ENCODE measurements around the gene AGAP3. TPM values are rescaled to one million over a fixed set of nuclear protein-coding genes. Genes with fewer than 3 reads are reported as not detected.
A peak's percentile ranks its signal among the peaks of the same experiment; 100 is the strongest.

The AGAP3 gene
- total and polyA plus RNA-seq, 2 of the 4 experiments (the other 2 are of a cell fraction), result 35.3 to 93.9 TPM

GRCh38 chr7:151080522-151081169 lies 5.6 kb upstream of the AGAP3 start, which contains the start of gene FASTK:
TSS of gene FASTK (minus strand) at chr7:151080809. CDS start at chr7:151080766, 43 bp downstream.
- in situ Hi-C loops (cut with MboI; ENCODE audit: low sequenced_read_pairs) (no loop called here), dilution Hi-C loops (cut with HindIII; ENCODE audit: low sequenced_read_pairs, unreplicated experiment) (no loop called here), intact Hi-C loops (cut with micrococcal nuclease) (loop anchor here (2.0 kb wide), 1 partner anchor 22 kb away; the partner anchor contains the start of gene SLC4A2)
- peaks cover 25% of the 10 kb centered on the region for H3K4me1 ChIP-seq (ENCODE audit: control insufficient read depth, insufficient read depth, low read length)
- H3K9me1 ChIP-seq (ENCODE audit: insufficient read depth, low read length), result peaks cover 6% of the 10 kb centered on the region; the same call in 1 of the 2 replicates
- peak within 1 kb of the TSS; percentile 89 to 91 for H4K8ac ChIP-seq (ENCODE audit: low read depth in 2 of 2, low read length in 2 of 2)
- H3K9ac ChIP-seq (ENCODE audit: low read depth, low read length), result peak within 1 kb of the TSS; percentile 93
- peak within 1 kb of the TSS; percentile 91 for H3K4me2 ChIP-seq (ENCODE audit: low read depth, low read length)
- peak within 1 kb of the TSS; percentile 95 for H3K14ac ChIP-seq (replicated peaks; ENCODE audit: low read depth, low read length)
- H4K5ac ChIP-seq (ENCODE audit: low read depth, low read length), result peak within 1 kb of the TSS; percentile 36
- H3K4me3 ChIP-seq (ENCODE audit: insufficient read depth, low read depth, low read length), result peak within 1 kb of the TSS; percentile 95
- peak within 1 kb of the TSS; percentile 98 for H2AK9ac ChIP-seq (replicated peaks; ENCODE audit: low read depth, low read length, poor library complexity)
- H3K27ac ChIP-seq (ENCODE audit: insufficient read depth, low read length), result peak within 1 kb of the TSS; percentile 84
- peak; percentile 88 for DNase-seq
- ChIA-PET POLR2A (ENCODE audit: unreplicated experiment) (interaction anchor here (1.0 kb wide), 1 partner anchor 13 kb away, joined by 7 read pairs; no protein-coding TSS in a partner anchor), CTCF (interaction anchor here (0.6 kb wide), 1 partner anchor 149 kb away, joined by 3 read pairs; no protein-coding TSS in a partner anchor)
- 0 out of 3 replicates have a peak within 1 kb of the TSS, but pooled peaks have one; percentile 61 for H2BK15ac ChIP-seq (ENCODE audit: low read depth, low read length)
- peak within 1 kb of the TSS; percentile 98 for H2AK5ac ChIP-seq (ENCODE audit: low read depth, low read length)
- WGBS, 2 experiments (ENCODE audit: extremely low coverage in 2 of 2, insufficient read length in 1 of 2), result 0% methylated on average over 31 of the region's 66 CpGs; no CpG with 5 or more reads in 1 of the 2 experiments
- ATAC-seq (ENCODE audit: low read depth), result peak; percentile 78
- peak within 1 kb of the TSS; percentile 70; the same call in 1 of the 2 replicates for H3K23ac ChIP-seq (ENCODE audit: low read depth, low read length)
- no peak within 1 kb of the TSS for H2BK20ac ChIP-seq (ENCODE audit: low read depth, low read length)
- peak within 1 kb of the TSS; percentile 92 for H4K91ac ChIP-seq (ENCODE audit: insufficient read depth, low read depth, low read length)
- H4K20me1 ChIP-seq (ENCODE audit: insufficient read depth, low read length), result peaks cover 16% of the 10 kb centered on the region; the same call in 1 of the 2 replicates
- H2AFZ ChIP-seq (replicated peaks; ENCODE audit: low read length, poor library complexity), result peak within 1 kb of the TSS; percentile 91
- H3K56ac ChIP-seq (ENCODE audit: extremely low read depth, insufficient read depth, low read length), result peak within 1 kb of the TSS; percentile 70
- H3K18ac ChIP-seq (ENCODE audit: low read depth, low read length), result peak within 1 kb of the TSS; percentile 42; the same call in 1 of the 2 replicates
- H3K4ac ChIP-seq (ENCODE audit: low read depth, low read length), result peak within 1 kb of the TSS; percentile 95
- no peaks in the 10 kb centered on the region for H3K27me3 ChIP-seq (ENCODE audit: control insufficient read depth, insufficient read depth, low read length)
- peak within 1 kb of the TSS; percentile 46; the same call in 1 of the 2 replicates for H2BK120ac ChIP-seq (ENCODE audit: low read depth, low read length)
- BruUV-seq (replicated peaks), result no TSS peak
- H3K36me3 ChIP-seq (ENCODE audit: control insufficient read depth, insufficient read depth, low read length), result peaks cover 23% of the 10 kb centered on the region
- H2BK5ac ChIP-seq (ENCODE audit: low read depth, low read length, poor library complexity, severe bottlenecking), result peak within 1 kb of the TSS; percentile 67
- H3K9me3 ChIP-seq (ENCODE audit: control insufficient read depth, insufficient read depth, low read length), result no peaks in the 10 kb centered on the region
- peaks cover 16 to 59% of the 10 kb centered on the region in 2 experiments; a peak in 3 of 4 replicates for H3K79me1 ChIP-seq (ENCODE audit: low read depth in 1 of 2, low read length in 2 of 2)
- TF ChIP-seq MAZ (IDR thresholded peaks at IDR 0.05; ENCODE audit: borderline replicate concordance, low read depth, low read length) (peak; percentile 100), POLR2A (IDR thresholded peaks at IDR 0.05; ENCODE audit: low read depth, low read length) (peak; percentile 79)
- TF ChIP-seq, protein P1, sequence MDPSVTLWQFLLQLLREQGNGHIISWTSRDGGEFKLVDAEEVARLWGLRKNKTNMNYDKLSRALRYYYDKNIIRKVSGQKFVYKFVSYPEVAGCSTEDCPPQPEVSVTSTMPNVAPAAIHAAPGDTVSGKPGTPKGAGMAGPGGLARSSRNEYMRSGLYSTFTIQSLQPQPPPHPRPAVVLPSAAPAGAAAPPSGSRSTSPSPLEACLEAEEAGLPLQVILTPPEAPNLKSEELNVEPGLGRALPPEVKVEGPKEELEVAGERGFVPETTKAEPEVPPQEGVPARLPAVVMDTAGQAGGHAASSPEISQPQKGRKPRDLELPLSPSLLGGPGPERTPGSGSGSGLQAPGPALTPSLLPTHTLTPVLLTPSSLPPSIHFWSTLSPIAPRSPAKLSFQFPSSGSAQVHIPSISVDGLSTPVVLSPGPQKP (IDR thresholded peaks at IDR 0.05; ENCODE audit: borderline replicate concordance, low read depth, low read length), result no peak
